Stimulated activated CD4-positive, alpha-beta T cell treated with anti-CD3 and anti-CD28 coated beads, Interleukin-1b, Interleukin-23, amount 100 ng/mL, for 24 hours (primary cell): ENCODE measurements around the gene CLTB.
"Not testable (repeated sequence)": the region's sequence is repeated elsewhere in the genome, so short reads cannot be mapped to it uniquely, and the experiment has no call there.

Source experiments
- DNase-seq, 4 experiments: peaks; one replicate each; pipeline ENCODE4 v3.0.0-alpha.2; 2020; ENCODE audit warnings: low read depth in 4 of 4, low spot score in 1 of 4

Gene CLTB

GRCh38 chr5:176427971-176428370 is 11.6 kb upstream of the CLTB start:
- no peak for DNase-seq

- DNase-seq: no peak
Measured at GRCh38 chr5:176426876-176427275, 10.5 kb upstream of the CLTB start.

- no peak for DNase-seq
Measured at GRCh38 chr5:176425791-176426190, 9.5 kb upstream of the CLTB start.

GRCh38 chr5:176425138-176425537 is 8.8 kb upstream of the CLTB start:
- DNase-seq: no peak

- no peak for DNase-seq
Measured at GRCh38 chr5:176424181-176424580, 7.8 kb upstream of the CLTB start.

- no peak for DNase-seq
Measured at GRCh38 chr5:176420972-176421544, 4.7 kb upstream of the CLTB start.

- no peak for DNase-seq
Measured at GRCh38 chr5:176420086-176420485, 3.7 kb upstream of the CLTB start.

- no peak for DNase-seq
Measured at GRCh38 chr5:176418251-176418650, 1.9 kb upstream of the CLTB start.

GRCh38 chr5:176416965-176417364 is 626 bp upstream of the CLTB start:
- DNase-seq: no peak

- no peak for DNase-seq
Measured at GRCh38 chr5:176415240-176415951, 943 bp downstream of the CLTB start.

- no peak for DNase-seq
Measured at GRCh38 chr5:176414704-176415103, 1.6 kb downstream of the CLTB start.

- DNase-seq: no peak
Measured at GRCh38 chr5:176413709-176414191, 2.6 kb downstream of the CLTB start.

- DNase-seq: no peak
Measured at GRCh38 chr5:176413255-176413565, 3.1 kb downstream of the CLTB start.

- DNase-seq: no peak
Measured at GRCh38 chr5:176412517-176413254, 3.7 kb downstream of the CLTB start.

- DNase-seq: no peak
Measured at GRCh38 chr5:176410486-176411180, 5.7 kb downstream of the CLTB start.

- no peak for DNase-seq
Measured at GRCh38 chr5:176409765-176410164, 6.6 kb downstream of the CLTB start.

- DNase-seq: no peak
Measured at GRCh38 chr5:176408590-176408989, 7.7 kb downstream of the CLTB start.

GRCh38 chr5:176408252-176408573 is 8.1 kb downstream of the CLTB start:
- not testable (repeated sequence) for DNase-seq

GRCh38 chr5:176407456-176408251 is 8.7 kb downstream of the CLTB start:
- no peak for DNase-seq

GRCh38 chr5:176406436-176407052 is 9.8 kb downstream of the CLTB start:
- no peak for DNase-seq
